Stimulated activated CD4-positive, alpha-beta T cell treated with anti-CD3 and anti-CD28 coated beads, Interleukin-2, amount 100 ng/mL, for 48 hours (primary cell): Measurements from ENCODE around the gene CD93.

Experiments used
- DNase-seq, 2 donors: peaks; one replicate each; pipeline ENCODE4 v3.0.0-alpha.2; 2020

Gene CD93

DNA sequence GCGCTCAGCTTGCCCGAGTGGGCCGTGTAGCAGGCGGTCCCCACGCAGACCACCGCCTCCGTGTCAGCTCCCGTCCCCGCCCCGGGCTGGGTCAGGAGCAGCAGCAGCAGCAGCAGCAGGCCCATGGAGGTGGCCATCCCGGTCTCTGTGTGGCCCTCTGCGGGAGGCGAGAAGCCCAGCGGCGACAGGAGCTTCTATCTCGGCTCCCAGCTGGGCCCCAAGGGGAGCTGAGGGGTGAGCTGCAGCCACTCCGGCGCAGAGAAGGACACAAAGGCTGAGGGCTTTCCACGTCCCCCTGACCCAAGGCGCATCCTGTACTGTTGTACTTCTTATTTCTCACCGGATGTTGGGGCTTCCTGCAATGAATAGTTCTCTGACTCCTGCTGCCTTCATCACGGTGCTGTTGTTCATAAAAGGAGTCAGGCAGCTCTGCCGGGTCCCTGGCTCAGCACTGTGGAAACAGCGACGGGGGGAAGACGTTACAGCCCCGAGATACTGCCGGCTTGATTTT, at the start of gene CD93:
CD93 (minus strand) TSS at position 269 of the 511 bp plus-strand sequence; CDS start at position 137, 132 bp downstream.
- DNase-seq, result peak in 1 of 2 donors; percentile 11

GRCh38 chr20:23133560-23133998, 47.5 kb upstream of the CD93 start:
- DNase-seq, result no peak

GRCh38 chr20:23132930-23133559, 46.9 kb upstream of the CD93 start:
- DNase-seq, result no peak

- DNase-seq, result no peak
These were observed 46.3 kb upstream of the CD93 start for GRCh38 chr20:23132293-23132929.

DNA sequence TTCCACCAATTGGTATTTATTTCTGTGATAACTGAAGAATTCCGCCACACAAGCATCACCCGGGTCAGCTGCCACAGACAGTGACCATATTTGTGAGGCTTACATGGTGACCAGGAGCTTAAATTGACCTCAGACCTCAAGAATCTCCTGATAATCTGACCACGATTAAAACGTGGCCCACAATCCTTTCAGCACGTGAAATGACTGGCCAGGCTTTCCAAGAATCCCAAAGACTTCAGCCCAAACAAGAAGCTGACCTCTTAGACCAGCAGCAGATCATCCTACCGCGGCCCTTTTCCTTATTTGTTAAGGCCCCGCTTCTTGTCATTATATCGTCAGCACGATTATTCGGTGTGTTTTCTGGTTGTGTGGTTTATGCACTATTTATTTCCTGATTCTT, 45.6 kb upstream of the CD93 start:
- no peak for DNase-seq

DNA sequence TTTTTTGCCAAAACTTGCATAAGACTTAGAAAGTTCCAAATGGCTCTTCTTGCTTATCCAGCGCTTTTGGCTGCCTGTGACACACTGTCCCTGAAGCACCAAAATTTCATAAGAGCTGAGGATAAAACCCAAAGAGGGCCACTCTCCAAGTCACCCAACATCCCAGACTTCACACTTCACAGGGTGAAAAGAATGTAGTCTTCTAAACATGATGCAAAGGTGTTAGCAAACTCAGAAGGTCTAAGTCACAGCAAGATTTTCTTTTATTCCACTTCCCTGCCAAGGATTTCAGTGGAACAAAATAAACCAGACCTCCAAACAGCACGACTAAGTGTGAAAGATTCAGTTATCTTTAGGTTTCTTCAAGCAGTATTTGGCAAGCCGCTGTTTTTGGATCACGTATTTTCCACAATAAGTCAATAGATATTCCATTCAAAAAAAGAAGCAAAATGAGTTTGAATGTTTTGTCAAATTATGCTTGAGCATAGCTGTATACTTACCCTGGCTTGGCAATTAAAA, 44.6 kb upstream of the CD93 start:
- DNase-seq, result no peak

DNA sequence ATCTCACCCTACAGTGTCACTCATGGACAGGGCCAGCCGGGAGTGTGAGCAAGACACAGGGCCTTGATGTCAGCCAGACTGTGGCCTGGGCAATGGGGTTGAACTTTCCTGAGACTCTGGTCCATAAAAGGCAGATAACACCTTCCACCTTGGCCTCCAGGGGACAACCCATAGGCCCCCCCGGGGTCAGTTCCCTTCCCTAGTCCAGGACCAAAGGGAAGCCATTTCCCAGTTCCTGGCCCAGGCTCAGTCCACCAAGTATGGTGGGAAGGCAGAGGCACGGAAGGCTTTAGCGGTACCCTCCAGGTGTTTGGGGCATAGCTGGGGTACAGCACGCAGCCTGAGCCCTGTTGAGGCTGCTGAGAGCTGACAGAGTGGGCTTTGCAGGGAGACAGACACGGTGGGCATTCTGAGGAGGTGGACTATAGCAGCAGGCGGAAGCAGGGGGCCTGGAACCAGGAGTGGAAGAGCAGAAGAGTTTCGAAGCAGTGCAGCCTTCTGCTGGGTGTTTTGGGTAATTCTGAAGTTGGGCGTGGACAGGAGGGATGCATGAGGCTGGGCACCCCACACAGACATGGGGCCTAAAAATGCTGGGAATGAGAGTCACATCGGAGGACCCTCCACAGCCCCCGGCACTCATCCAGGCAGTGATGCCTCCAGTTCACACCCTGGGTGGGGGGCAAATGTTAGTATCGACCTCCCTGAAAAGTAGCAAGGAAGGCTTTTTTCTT, 43.9 kb upstream of the CD93 start:
- no peak for DNase-seq

- no peak for DNase-seq
These were observed 43.1 kb upstream of the CD93 start for GRCh38 chr20:23129266-23129665.

GRCh38 chr20:23128461-23129125, 42.5 kb upstream of the CD93 start:
- DNase-seq, result no peak

- no peak for DNase-seq
These were observed 41.6 kb upstream of the CD93 start for GRCh38 chr20:23127506-23128279.

DNA sequence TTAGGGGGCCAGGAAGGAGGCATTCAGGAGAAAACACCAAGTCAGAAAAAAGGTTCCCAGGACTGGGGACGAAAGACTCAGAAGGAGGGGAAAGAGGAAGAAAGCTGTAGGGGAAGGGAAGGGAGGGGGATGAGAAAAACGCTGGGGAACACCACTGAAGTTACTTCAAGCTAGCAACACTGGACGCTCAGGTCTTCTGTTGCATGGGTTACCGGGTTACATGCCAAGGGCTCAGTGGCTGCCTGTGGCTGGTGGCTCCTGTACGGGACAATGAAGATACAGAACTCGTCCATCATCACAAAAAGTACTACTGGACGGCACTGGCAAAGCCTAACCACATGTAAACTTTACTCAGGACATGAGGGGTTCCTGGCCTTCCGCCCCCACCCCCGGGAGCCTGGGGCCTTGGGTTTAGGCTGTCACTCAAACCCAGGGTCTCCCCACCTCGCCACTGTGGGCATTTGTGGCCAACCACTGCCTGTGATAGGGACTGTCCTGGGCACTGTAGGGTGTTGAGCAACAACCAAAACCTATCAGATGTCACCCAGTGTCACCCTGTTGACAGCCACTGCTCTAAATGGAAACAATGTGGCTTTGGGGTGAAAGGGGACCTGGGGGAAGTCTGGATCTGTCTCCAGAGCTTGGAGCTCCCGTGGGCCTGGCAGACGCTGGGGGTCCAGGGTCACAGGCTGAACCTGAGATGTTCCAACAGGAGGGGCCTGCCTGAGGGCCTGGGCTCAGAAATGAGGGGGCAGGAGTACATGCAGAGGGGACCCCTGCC, 40.3 kb upstream of the CD93 start:
- no peak for DNase-seq

DNA sequence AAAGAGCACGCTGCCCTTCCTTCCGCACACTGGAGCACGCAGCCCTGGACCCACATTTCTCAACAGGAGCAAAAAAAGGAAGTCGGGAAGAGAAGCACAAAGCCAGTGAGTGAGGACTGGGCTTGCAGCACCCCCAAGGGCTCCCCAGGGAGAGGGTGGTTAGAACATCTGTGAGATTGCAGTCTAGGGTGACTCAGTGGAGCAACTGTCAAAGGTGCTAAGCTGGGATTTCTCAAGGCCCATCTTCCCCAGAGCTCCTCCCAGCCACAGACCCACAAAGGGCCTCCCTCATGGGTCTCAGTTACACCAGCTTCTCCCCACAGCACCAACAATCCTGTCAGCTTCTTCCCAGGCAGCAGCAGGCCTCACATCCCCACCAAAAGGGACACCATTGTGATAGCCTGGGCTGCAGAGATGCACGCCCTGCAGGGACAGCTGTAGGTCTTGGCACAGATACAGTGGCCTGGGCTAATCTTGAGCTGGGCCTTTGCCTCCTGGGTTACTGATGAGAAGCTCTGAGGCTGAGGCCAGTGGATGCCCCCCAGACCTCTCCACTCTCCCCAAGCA, 39.6 kb upstream of the CD93 start:
- no peak for DNase-seq

- no peak for DNase-seq
These were observed 39.0 kb upstream of the CD93 start for GRCh38 chr20:23125159-23125558.

DNA sequence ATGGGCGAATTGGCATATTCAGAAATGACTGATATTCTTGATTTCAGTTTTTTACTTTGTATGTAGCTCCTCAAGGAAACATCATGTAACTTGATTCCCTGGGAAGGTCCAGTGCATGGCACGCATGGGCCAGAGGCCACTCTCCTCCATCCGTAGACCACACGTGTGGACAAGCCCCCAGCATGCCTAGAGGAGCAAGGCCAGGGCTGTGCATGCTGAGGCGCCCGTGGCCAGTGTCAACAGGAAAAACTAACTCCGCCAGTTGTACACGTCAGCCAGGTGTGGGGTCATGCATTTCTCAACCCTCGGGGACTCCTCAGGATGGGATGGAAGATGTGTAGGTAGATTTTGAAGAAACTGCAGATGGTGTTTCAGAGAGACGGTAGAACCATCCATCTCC, 37.8 kb upstream of the CD93 start:
- DNase-seq, result no peak

DNA sequence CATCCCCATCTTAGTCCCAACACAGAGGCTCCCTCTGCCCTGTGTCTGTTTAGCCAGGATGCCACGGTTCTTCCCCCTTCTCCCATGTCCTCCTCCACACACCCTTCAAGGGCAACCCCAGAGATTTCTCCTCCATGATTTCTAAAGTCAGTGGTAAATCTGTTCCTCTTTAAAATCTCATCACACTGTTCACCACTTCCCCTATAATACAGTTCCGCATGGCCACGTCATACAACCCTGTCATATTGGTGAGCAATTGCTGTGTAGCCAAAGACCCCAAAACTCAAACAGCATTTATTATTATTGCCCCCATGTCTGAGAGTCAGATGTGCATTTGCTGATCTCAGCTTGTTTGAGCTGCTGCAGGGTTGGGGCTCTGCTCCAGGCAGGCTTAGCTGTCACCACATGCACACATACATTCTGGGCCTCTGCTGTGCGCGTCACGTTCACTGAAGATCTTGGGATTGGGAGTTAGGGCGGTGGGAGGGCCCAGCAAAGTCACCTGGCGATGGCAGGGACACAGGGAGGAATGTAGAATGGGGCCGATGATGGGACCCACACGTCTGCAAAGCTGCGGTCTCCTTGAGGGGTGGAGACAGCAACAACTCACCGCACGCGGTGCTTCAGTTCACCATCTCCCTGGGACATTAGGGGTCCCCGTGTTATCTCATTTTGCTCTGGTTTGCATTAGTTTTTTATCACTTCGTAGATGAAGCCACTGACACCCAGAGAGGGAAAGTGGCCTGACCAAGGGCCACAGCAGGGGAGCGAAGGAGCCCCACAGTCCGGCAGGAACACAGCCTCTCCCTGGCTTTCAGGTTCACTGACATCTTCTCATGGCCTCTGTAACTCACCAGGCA, 36.9 kb upstream of the CD93 start:
- no peak for DNase-seq

DNA sequence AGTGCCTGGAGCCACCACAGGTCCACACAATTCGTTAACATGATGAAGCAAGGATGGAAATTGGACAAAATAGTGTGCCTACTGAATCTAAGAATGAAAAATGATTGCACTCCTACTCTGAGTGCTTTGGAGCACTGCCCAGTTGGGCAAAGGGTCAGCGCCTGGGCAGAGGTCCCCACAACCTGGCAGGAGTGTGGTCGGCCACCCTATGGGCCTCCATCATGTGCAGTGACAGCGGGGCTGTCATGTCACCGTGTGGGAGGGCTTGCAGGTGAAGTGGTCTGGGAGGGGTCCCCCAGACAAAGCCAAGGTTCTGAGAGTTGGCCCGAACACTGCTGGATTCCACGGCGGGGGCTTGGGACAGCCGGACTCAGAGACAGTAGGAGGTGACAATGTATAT, 36.2 kb upstream of the CD93 start:
- no peak for DNase-seq

DNA sequence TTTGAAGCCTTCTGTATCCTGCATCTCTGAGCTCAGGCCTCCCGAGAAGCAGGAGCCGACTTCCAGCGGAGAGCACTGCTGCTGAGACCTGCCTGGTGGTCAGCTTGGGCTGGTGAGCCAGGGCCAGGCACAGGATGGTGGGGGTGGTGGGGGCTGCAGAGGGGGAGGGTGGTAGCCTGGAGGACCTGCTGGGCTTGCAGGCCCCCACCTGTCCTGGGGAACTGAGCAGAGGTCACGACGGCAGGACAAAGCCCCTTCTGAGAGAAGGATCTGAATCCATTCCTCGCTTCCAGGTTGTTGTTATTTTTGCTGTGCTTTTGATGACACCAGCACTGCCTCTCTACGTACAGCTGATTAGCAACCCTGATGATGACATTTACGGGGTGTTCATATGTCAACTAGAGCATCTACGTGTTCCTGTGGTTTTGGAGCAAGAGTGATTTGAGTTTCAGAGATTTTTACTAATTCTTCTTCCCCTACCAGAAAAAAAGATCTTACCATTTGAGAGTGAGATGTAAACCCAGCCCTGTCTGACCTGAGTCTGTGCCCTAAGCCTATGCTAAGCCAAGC, 35.7 kb upstream of the CD93 start:
- DNase-seq, result no peak

- no peak for DNase-seq
These were observed 35.0 kb upstream of the CD93 start for GRCh38 chr20:23120936-23121750.

DNA sequence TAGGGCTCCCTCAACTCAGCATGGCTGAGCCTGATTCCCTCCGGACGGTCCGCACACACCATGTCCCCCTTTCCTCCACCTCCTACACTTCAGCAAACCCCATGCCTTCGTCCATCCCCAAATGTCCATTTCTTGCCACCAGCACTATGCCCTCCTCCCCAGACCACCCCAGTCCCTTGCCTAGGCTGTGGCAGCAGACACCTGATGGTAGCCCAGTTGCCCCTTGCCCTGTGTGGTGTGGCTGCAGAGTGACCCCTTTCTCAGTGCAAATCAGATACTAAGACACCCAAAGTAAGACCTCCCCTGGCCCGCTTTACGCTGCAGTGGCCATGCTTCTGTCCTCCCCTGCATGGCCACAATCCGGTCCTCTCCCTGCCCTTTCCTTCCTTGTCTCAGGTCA, 34.1 kb upstream of the CD93 start:
- DNase-seq, result no peak
